Prostate gland (tissue), 2 donors: ENCODE results near the gene ZNF385B.

ENCODE experiments used
- POLR2A ChIP-seq: fragments of 450-650 bp; IDR thresholded peaks from one replicate; pipeline ENCODE4 v1.6.1; 2016; ENCODE audit warnings: antibody characterized with exemption, mild to moderate bottlenecking
- POLR2AphosphoS5 ChIP-seq: sonication (generic); formaldehyde crosslinking; IDR thresholded peaks from one replicate; pipeline ENCODE4 v1.6.1; 2017; ENCODE audit warnings: antibody characterized with exemption
- TF ChIP-seq, protein P1 (sequence below), 4 experiments: fragments of 200-600 bp in 2 of 4; fragments of 450-650 bp in 2 of 4; sonication (generic) in 2 of 4; IDR thresholded peaks; 1 replicate in 3 of 4; 2 replicates in 1 of 4; pipeline ENCODE4 v1.5.1; 2016 to 2019; ENCODE audit warnings: antibody characterized with exemption in 4 of 4, mild to moderate bottlenecking in 2 of 4, moderate library complexity in 2 of 4

DNA sequence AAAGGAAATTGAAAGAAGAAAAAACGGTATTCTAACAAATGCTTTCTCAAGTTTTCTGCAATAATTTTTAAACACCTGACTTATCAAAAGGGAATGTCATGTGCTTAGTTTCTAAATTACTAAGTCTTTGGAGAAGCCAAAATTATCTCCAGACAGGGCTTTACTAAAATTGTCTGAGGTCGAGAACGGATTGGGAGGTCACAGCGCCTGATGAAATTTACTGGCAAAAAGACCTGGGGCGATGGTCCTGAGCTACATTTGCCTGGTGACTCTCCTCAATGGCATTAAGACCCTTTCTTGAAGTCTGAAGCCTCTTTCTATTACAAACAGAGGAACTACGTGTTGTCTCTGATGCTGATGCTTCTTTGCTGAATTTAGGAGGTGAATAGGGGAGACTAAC, 305.0 kb downstream of the ZNF385B start:
- TF ChIP-seq POLR2AphosphoS5 = no peak
- TF ChIP-seq, protein P1, sequence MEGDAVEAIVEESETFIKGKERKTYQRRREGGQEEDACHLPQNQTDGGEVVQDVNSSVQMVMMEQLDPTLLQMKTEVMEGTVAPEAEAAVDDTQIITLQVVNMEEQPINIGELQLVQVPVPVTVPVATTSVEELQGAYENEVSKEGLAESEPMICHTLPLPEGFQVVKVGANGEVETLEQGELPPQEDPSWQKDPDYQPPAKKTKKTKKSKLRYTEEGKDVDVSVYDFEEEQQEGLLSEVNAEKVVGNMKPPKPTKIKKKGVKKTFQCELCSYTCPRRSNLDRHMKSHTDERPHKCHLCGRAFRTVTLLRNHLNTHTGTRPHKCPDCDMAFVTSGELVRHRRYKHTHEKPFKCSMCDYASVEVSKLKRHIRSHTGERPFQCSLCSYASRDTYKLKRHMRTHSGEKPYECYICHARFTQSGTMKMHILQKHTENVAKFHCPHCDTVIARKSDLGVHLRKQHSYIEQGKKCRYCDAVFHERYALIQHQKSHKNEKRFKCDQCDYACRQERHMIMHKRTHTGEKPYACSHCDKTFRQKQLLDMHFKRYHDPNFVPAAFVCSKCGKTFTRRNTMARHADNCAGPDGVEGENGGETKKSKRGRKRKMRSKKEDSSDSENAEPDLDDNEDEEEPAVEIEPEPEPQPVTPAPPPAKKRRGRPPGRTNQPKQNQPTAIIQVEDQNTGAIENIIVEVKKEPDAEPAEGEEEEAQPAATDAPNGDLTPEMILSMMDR (IDR thresholded peaks at IDR 0.05) = no peak
- TF ChIP-seq POLR2A = no peak
